Uterus (tissue), 4 donors: ENCODE measurements around the gene KRTAP12-1. TPM values are rescaled to one million over a fixed set of nuclear protein-coding genes. Genes with fewer than 3 reads are reported as not detected.

ENCODE experiments used
- DNase-seq, 2 donors: peaks; one replicate each; pipeline ENCODE4 v3.0.0-alpha.2; 2019 to 2020
- H3K27ac ChIP-seq, 2 donors: fragments of 200-600 bp; sonication (generic); 1 replicate in 1 of 2; 2 replicates in 1 of 2; pipeline ENCODE4 v1.5.1; 2016 to 2018
- H3K27me3 ChIP-seq, 2 donors: fragments of 200-600 bp; sonication (generic); one replicate each; pipeline ENCODE4 v1.5.1; 2018 to 2019; ENCODE audit warnings: control low read depth in 1 of 2
- H3K36me3 ChIP-seq, 2 donors: fragments of 200-600 bp; sonication (generic); one replicate each; pipeline ENCODE4 v1.5.1; 2019; ENCODE audit warnings: control low read depth in 1 of 2
- H3K4me1 ChIP-seq, 2 donors: fragments of 200-600 bp; sonication (generic); one replicate each; pipeline ENCODE4 v1.5.1; 2018 to 2019; ENCODE audit warnings: control low read depth in 1 of 2
- H3K4me3 ChIP-seq, 2 donors: fragments of 200-600 bp; sonication (generic); 1 replicate in 1 of 2; 2 replicates in 1 of 2; pipeline ENCODE4 v1.5.1; 2018 to 2019; ENCODE audit warnings: mild to moderate bottlenecking in 1 of 2
- H3K9me3 ChIP-seq, 2 donors: fragments of 200-600 bp; sonication (generic); one replicate each; pipeline ENCODE4 v1.5.1; 2019; ENCODE audit warnings: control low read depth in 1 of 2
- POLR2A ChIP-seq, 2 donors: fragments of 450-650 bp; IDR thresholded peaks; one replicate each; pipeline ENCODE4 v1.6.1; 2016; ENCODE audit warnings: antibody characterized with exemption in 2 of 2, mild to moderate bottlenecking in 1 of 2, moderate library complexity in 1 of 2
- intact Hi-C: fragments of 100-400 bp; cut with DNase I; formaldehyde crosslinking; loops from one replicate; pipeline ENCODE4 v1.15.1; 2023; ENCODE audit warnings: low total_unique reads
- total RNA-seq, 4 donors: library from RNA; depleted of rRNA in 3 of 4; stranded (reverse); fragments of >200 nt in 3 of 4; gene quantifications; one replicate each; pipeline versions ENCODE4 v1.1.0 to v1.2.4, GENCODE V29; 2014 to 2023
- TF ChIP-seq, protein P1 (sequence below), 4 experiments: fragments of 200-600 bp in 2 of 4; fragments of 450-650 bp in 2 of 4; sonication (generic) in 2 of 4; IDR thresholded peaks; one replicate each; pipeline ENCODE4 v1.5.1; 2016 to 2019; ENCODE audit warnings: antibody characterized with exemption in 4 of 4, mild to moderate bottlenecking in 2 of 4, moderate library complexity in 1 of 4
- donor health status: DM: yes; HTN: yes; CAD: no.

KRTAP12-1 gene
- total RNA-seq, 4 donors from 2014 or later = 1.5 TPM; not detected in 3

DNA sequence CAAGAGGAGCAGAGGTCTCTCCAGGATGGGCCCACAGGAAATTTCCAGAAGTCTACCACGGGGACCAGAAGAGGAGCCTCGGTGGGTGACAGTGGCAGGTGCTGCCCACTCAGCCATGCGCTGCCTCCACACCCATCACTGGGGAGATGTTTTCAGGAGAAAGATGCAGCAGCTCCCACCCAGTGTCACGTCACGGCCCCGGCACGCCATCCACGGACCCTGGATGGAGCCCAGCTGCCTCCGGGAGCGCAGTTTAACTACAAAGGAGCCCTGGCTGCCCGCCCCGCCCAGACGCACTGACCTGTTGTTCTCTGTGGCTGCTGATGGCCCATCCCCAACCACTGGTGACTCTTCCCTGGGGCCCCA is 22.7 kb upstream of the KRTAP12-1 start:
- H3K27me3 ChIP-seq = peaks cover 0 to 34% of the 10 kb centered on the region in 2 donors
- DNase-seq = no peak

DNA sequence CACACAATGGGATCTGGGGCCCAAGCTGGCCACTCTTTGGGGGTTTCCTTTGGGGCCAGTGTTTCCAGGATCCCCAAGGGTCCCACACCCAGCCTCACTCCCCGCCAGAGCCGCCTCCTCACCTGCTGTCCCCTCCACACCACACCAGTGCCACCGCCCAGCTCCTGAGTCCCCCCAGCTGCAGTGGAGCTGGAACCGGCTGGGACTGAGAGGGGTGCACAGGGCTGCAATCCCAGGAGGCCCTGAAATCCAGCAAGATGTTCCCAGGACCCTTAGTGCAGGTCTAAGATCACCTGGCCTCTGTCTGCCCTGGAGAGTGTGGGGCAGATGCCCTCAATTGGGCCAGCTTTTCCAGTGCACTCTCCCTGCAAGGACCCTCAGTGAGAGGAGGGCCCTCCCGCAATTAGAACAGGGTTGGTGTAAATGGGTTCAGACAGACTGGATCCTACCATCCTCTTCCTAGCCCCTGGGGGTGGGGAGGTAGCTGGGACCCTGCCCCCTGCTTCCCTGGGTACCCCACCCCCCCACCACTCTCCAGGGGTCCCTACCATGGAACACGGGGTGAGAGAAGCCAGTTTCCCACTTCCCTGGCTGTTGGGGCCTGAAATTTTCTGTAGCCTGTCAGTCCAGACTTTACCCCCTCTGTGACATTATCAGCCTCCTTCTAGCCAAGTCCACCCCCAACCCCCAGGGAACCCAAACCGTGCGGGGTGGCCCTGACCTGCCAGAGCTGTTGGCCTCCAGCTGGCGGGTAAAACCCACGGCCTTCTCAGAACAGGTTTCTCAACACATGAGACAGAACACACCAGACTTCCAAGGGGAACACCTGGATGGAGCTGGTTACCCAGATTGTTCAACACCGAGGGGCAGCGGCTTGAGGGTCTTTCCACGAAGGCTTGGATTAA is 22.0 kb upstream of the KRTAP12-1 start:
- intact Hi-C loops = no loop called here
- H3K36me3 ChIP-seq = no peaks in the 10 kb centered on the region
- peak in 1 of 2 donors; percentile 7 for DNase-seq
- no peak overlapping the region for H3K27ac ChIP-seq
- no peak for TF ChIP-seq POLR2A (IDR thresholded peaks at IDR 0.05)
- TF ChIP-seq, protein P1, sequence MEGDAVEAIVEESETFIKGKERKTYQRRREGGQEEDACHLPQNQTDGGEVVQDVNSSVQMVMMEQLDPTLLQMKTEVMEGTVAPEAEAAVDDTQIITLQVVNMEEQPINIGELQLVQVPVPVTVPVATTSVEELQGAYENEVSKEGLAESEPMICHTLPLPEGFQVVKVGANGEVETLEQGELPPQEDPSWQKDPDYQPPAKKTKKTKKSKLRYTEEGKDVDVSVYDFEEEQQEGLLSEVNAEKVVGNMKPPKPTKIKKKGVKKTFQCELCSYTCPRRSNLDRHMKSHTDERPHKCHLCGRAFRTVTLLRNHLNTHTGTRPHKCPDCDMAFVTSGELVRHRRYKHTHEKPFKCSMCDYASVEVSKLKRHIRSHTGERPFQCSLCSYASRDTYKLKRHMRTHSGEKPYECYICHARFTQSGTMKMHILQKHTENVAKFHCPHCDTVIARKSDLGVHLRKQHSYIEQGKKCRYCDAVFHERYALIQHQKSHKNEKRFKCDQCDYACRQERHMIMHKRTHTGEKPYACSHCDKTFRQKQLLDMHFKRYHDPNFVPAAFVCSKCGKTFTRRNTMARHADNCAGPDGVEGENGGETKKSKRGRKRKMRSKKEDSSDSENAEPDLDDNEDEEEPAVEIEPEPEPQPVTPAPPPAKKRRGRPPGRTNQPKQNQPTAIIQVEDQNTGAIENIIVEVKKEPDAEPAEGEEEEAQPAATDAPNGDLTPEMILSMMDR (IDR thresholded peaks at IDR 0.05) = no peak
- no peak overlapping the region for H3K4me3 ChIP-seq
- peaks cover 0 to 28% of the 10 kb centered on the region in 2 donors for H3K27me3 ChIP-seq
- H3K4me1 ChIP-seq = no peaks in the 10 kb centered on the region
- no peaks in the 10 kb centered on the region for H3K9me3 ChIP-seq

More for the DNA sequence above, 22.7 kb upstream of the KRTAP12-1 start:
- Histone ChIP-seq H3K4me1 (no peaks in the 10 kb centered on the region), H3K4me3 (no peak overlapping the region), H3K36me3 (no peaks in the 10 kb centered on the region), H3K9me3 (no peaks in the 10 kb centered on the region), H3K27ac (no peak overlapping the region)
- intact Hi-C loops = no loop called here
- TF ChIP-seq, protein P1 (IDR thresholded peaks at IDR 0.05) = no peak
- TF ChIP-seq POLR2A (IDR thresholded peaks at IDR 0.05) = no peak

- Histone ChIP-seq H3K4me1 (no peaks in the 10 kb centered on the region), H3K27ac (no peak overlapping the region), H3K36me3 (no peaks in the 10 kb centered on the region), H3K27me3 (peaks cover 0 to 23% of the 10 kb centered on the region in 2 donors), H3K4me3 (no peak overlapping the region), H3K9me3 (no peaks in the 10 kb centered on the region)
- intact Hi-C loops = no loop called here
- TF ChIP-seq, protein P1 (IDR thresholded peaks at IDR 0.05) = no peak
- no peak for TF ChIP-seq POLR2A (IDR thresholded peaks at IDR 0.05)
- peak in 1 of 2 donors; percentile 3 for DNase-seq
Observed at GRCh38 chr21:44702973-44703730, 21.2 kb upstream of the KRTAP12-1 start.

GRCh38 chr21:44702111-44702972 is 20.4 kb upstream of the KRTAP12-1 start:
- no peak overlapping the region for H3K4me3 ChIP-seq
- DNase-seq = peak in 1 of 2 donors; percentile 10
- H3K27ac ChIP-seq = no peak overlapping the region
- H3K36me3 ChIP-seq = no peaks in the 10 kb centered on the region
- H3K27me3 ChIP-seq = peaks cover 0 to 19% of the 10 kb centered on the region in 2 donors
- no peaks in the 10 kb centered on the region for H3K9me3 ChIP-seq
- no peaks in the 10 kb centered on the region for H3K4me1 ChIP-seq
- intact Hi-C loops = no loop called here
- TF ChIP-seq POLR2A (IDR thresholded peaks at IDR 0.05) = no peak
- TF ChIP-seq, protein P1 (IDR thresholded peaks at IDR 0.05) = no peak
